Purkinje cell (primary cell): ENCODE results near the gene TEKT2. TPM values are rescaled to one million over a fixed set of nuclear protein-coding genes. Genes with fewer than 3 reads are reported as not detected.

Experiments used
- polyA plus RNA-seq: library from polyadenylated mRNA; unstranded; fragments of >200 nt; fragmentation: Nextera tagmentation; gene quantifications from 2 replicates; pipeline ENCODE4 v1.2.1, GENCODE V29; 2014

The TEKT2 gene
- polyA plus RNA-seq = not detected in 2 replicates

GRCh38 chr1:36083635-36084496 is at the start of gene TEKT2:
Gene TEKT2 (plus strand): TSS chr1:36084094. CDS start chr1:36084922, 828 bp downstream.

GRCh38 chr1:36088577-36089392 is 4.9 kb downstream of the TEKT2 start, which contains the start of gene ADPRS:
Gene ADPRS (plus strand): TSS chr1:36088892. CDS start chr1:36088905, 13 bp downstream.

GRCh38 chr1:36125129-36125991 is 41.5 kb downstream of the TEKT2 start, which contains the start of gene COL8A2:
Gene COL8A2 (minus strand): TSS chr1:36125222. CDS start chr1:36100242, 24,980 bp downstream.

Other genes starting within 250 kb of the TEKT2 start
- gene AGO1, start 200.9 kb upstream of the TEKT2 start, polyA plus RNA-seq = 1.1 and 1.2 TPM in 2 replicates
- gene AGO3, start 153.0 kb upstream of the TEKT2 start, polyA plus RNA-seq = 5.2 and 9.1 TPM in 2 replicates
- 10.2 and 15.0 TPM in 2 replicates for gene ADPRS, start 4.8 kb downstream of the TEKT2 start, polyA plus RNA-seq
- 0.07 TPM in 1 of 2 replicates, not detected in the other for gene COL8A2, start 41.1 kb downstream of the TEKT2 start, polyA plus RNA-seq
- gene TRAPPC3, start 65.4 kb downstream of the TEKT2 start, polyA plus RNA-seq = 18.7 and 23.2 TPM in 2 replicates
- 32.5 and 33.0 TPM in 2 replicates for gene MAP7D1, start 72.1 kb downstream of the TEKT2 start, polyA plus RNA-seq
- gene THRAP3, start 140.3 kb downstream of the TEKT2 start, polyA plus RNA-seq = 44.4 and 61.2 TPM in 2 replicates
- gene SH3D21, start 222.3 kb downstream of the TEKT2 start, polyA plus RNA-seq = 0.13 and 0.73 TPM in 2 replicates
- 0.24 TPM in 1 of 2 replicates, not detected in the other for gene EVA1B, start 239.6 kb downstream of the TEKT2 start, polyA plus RNA-seq